ENCODE results near the gene RNF207.

GRCh38 chr1:6266641-6267040 is 60.7 kb downstream of the RNF207 start:
- TF ChIP-seq GATA2 (IDR thresholded peaks at IDR 0.05; ENCODE audit: low read depth, low read length) = no peak
- TF ChIP-seq GATA3 (IDR thresholded peaks at IDR 0.05; ENCODE audit: low read depth, low read length) = no peak
